ENCODE data around the gene RBM5.

The RBM5 gene

DNA sequence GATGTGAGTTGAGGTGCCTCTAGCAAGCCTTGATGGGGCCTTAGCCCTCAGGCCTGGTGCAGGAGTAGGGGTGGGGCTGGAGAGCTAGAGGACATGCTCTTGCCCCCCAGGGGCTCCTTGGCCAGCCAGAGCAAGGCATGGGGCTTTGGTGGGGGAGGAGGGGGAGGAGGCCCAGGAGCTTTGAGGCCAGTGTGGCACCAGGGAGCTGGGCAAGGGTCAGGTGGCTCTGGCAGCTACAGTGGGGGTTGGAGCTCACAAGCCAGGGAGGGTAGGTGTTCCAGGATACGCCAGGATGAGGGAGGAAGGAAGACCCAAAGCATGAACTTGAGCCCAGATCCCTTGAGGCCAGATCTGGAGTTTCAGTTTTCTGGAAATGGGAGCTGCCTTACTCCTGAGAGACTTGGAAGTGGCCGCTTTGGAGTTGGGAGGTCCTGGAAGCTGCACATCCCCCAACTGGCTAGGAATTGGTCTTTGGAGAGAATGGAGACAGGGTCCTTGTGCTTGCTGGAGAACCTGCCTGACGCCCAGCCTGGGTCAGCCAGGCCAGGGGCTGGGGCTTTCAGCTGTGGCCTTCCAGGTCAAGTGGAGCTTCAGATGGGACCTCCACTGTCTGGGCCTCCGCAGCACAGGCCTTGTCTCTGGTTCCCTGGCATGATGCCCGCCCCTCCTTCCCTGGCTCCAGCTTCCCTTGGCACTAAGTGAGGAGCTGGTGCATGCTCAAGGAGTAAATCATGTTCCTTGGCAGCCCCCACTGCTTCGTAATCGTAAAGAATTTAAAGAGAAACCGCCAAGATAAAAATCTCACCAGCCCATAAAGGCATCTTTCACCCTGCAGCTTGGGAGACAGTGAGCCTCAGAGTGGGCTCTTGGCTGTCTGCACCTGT, 75.1 kb downstream of the RBM5 start:
- no peak for DNase-seq

DNA sequence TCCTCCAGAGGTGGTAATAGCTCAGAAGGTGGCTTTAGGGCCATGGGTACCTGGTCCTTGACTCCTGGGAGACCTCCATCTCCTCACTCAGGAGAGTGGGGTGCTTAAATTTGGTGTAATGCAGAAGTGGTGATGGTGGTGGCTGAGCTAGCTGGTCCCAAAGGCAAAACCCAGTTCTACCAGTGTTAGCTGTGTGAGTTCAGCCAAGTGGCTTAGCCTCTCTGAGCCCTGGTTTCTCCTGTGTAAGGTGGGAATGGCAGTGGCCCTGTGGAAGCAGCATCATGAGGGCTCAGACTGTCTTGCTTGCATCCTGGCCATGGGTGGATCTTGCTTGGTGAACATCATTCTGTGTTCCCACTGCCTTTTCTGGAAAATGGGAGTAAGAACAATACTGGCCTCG, 75.8 kb downstream of the RBM5 start:
- no peak for DNase-seq

DNA sequence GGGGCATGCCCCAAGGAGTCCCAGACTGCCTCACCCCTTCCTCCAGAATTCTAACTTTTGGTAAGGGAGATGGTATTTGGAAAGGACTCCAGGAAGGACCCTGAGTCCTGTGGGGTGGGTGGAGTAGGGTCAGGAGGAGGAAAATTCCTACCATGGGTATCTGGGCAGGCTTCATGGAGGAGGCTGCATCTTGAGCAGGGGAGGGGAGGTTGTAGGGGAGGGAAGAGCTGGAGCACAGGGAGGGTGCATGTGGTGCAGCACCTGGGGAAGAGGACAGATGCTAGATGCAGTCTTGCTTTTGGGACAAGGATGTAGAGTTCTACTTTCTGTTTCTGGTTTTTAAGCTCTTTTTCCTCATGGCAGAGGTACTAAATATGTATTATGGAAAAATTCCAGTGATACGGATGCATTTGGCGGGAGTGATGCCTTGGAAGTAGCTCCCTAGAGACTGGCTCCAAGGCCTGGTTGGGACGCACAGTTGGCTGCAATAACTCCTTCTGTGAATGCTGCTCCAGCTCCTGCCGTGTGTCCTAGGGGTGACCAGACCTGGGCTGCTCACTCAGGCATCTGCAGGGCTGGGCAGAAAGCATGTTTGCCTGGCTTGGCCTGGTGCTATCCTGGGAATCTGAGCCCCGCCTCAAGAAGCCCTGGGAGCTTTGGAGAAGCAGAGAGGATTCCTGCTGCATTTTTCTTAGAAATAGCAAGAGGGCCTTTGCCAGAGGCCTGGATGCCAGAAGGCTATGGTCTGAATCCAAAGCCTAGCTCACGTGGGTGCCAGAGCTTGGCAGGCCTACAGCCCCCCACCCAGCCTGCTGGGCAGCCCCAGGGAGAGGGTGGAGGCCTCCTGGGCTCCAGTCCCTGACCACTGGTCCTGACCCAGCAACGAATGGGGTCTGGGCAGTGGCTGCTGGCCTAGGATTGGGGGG, 76.5 kb downstream of the RBM5 start:
- DNase-seq = no peak

DNA sequence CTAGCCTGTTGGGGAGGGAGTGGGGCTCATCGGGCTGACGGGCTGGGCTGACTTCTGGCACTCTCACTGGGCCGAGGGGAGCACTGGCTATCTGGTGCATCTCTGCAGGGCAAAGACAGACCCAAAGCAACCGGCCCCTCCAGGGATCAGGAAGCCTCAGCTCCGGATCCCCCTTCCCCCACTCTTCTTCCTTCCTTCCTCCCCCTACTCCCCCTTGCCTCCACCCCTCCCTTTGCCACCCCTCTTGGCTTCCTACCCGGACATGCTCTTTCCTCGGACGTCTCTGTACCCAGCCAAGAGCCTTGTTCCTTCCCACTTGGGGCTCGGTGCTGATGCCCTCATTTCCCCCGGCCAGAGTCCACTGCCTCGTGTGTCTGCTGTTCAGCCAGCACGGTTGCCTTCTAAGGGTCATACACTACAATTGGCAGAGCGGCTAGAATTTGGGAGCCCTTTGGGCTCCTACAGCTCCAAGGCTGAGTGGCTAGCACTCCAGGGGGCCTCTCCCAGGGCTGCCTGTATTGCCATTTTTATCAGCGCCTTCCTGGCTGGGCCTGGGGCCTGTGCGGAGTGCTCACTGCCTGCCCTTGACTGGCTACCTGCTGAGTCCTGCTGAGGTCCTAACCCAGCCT, 77.3 kb downstream of the RBM5 start:
- DNase-seq = no peak

DNA sequence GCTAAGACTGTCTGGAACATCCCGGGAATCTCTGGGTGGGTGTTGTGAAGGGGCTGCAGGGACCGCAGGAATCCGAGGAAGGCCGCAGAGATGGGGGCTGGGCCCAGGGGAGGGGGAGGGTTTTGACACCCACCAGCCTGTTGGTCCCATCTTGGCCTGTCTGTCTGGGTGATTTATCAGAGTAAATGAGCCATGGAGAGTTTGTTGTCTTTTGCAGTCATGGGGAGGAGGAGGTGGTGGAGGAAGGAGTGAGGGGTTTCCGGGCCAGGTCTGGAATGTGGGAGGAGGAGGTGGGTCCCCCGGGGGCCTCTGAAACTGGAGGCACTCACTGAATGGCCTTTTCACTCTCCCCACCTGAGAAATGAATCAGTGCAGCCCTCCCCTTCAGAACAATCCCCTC, 77.9 kb downstream of the RBM5 start:
- DNase-seq = no peak

DNA sequence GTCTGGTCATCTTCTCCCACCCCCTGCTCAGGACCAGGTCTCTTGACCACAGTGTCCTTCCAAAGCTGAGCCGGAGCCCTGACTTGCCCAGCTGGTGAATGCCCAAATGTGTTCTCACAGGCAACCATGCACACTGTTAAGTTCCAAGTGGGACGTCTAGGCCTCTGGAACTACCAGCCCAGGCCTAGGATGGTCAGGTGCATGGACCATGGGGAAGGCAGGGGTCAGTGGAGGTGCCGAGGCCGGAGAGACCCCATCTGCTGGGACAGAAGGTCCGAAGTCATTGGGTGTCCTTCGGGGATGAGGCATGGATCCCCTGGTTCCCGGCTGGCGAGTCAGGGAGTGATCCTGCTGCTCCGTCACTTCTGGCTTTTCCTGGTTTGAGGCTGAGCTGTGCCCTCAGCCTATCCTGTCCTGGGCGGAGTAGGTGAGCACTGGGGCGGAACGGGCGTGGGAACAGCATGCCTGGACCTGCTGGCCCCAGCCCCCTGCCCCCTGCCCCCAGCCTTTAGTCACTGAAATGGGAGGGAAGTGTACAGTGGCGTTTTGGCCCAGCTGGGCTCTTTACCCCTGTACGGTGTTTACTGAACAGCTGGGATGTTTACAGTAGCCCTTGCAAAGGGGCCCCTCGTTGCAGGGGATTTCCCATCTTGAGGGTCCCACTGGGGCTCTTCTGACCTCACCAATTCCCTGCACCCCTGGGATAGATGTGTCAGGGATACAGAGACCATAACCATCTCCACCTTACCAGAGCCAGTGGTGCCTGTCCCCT, 78.5 kb downstream of the RBM5 start:
- no peak for DNase-seq

DNA sequence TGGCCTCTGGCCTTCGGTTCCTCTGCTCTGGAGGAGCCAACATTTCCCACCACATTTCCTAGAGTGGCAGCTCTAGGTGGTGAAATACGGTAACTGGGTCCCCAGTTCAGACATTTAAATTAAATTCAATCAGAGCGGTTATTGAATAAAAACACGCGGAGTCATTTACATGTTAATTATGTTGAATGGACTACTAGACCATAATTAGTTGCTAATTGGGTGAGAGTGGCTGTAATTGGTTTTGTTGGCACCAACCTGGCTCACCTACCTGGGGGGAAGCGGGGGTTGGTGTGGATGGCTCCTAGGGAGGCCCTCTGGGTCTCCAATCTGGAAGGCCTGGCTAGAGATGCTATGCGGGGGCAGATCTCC, 79.1 kb downstream of the RBM5 start:
- no peak for DNase-seq

DNA sequence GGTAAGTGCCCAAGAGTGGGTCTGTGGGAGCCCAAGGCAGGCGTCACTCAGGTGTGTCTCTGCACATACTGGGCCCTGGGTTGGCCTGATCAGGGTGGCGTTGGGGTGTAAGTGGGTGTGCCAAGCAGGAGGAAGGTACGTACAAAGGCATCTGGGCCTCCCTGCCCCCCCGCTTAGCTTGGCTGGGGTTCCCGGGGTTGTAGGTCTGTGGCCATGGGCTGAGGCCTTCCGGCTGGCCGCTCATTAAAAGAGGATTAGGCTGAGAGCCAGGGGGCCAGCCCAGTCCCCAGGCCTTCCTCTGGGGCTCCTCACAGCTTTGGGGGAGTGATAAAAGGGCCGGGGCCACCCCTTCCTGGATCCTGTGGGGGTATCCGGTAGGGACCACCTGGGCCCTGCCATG, 79.7 kb downstream of the RBM5 start:
- DNase-seq = no peak
